KOPT-K1 (cell line): Measurements from ENCODE around the gene GNB3.
A peak's percentile ranks its signal among the peaks of the same experiment; 100 is the strongest.
"Not testable (repeated sequence)": the region's sequence is repeated elsewhere in the genome, so short reads cannot be mapped to it uniquely, and the experiment has no call there.

Experiments used
- H3K27ac ChIP-seq: fragments of 200-600 bp; sonication (generic); 2 replicates; pipeline ENCODE4 v1.5.1; 2016; ENCODE audit warnings: antibody characterized with exemption, mild to moderate bottlenecking, low read depth, low read length; ENCODE audit not compliant: poor library complexity, severe bottlenecking
- H3K36me3 ChIP-seq: fragments of 200-600 bp; sonication (generic); 2 replicates; pipeline ENCODE4 v1.5.1; 2017; ENCODE audit warnings: antibody characterized with exemption, mild to moderate bottlenecking, low read length, moderate library complexity; ENCODE audit not compliant: insufficient read depth
- H3K9me3 ChIP-seq: fragments of 200-600 bp; sonication (generic); 2 replicates; pipeline ENCODE4 v1.5.1; 2017; ENCODE audit warnings: antibody characterized with exemption, low read length, mild to moderate bottlenecking; ENCODE audit not compliant: insufficient read depth, poor library complexity, severe bottlenecking

Gene GNB3

DNA sequence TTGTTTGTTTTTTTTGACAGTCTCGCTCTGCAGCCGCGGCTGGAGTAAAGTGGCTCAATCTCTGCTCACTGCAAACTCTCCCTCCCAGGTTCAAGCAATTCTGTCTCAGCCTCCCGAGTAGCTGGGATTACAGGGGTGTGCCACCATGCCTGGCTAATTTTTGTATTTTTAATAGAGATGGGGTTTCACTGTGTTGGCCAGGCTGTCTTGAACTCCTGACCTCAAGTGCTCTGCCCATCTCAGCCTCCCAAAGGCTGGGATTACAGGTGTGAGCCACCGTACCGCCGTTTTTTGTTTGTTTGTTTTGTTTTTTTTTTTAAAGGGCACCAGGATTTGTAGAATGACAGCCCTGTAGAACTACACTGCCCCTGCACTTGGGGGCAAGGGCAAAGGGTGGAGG, 48.1 kb downstream of the GNB3 start:
- peaks cover 14% of the 10 kb centered on the region; the same call in 1 of the 2 replicates for H3K36me3 ChIP-seq
- H3K27ac ChIP-seq, H3K9me3 ChIP-seq: not testable (repeated sequence)

DNA sequence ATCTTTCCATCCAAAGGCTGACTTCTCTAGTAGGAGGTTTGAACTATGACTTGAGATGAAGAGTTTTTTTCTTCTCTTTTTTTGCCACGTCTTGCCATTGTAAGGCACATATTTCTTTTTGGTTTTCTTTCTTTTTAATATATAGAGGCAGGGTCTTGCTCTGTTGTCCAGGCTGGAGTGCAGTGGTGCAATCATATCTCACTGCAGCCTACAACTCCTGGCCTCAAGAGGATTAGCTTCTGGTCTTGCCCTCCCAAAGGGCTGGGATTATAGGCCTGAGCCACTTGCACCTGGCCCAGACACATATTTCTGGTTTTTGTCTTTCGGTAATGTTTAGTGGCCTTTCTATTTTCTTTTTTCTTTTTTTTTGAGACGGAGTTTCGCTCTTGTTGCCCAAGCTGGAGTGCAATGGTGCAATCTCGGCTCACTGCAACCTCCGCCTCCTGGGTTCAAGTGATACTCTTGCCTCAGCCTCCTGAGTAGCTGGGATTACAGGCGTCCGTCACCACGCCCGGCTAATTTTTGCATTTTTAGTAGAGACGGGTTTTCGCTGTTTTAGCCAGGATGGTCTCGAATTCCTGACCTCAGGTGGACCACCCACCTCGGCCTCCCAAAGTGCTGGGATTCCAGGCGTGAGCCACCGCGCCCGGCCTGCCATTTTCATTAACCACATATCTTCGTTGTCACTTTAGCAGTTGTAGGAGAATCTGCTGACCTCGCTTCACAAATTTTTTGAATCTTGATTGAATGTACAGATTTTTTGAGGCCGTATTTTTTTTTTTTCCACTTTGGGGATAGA, 49.2 kb downstream of the GNB3 start:
- H3K9me3 ChIP-seq, H3K36me3 ChIP-seq: not testable (repeated sequence)
- H3K27ac ChIP-seq: peak overlapping the region; percentile 94

DNA sequence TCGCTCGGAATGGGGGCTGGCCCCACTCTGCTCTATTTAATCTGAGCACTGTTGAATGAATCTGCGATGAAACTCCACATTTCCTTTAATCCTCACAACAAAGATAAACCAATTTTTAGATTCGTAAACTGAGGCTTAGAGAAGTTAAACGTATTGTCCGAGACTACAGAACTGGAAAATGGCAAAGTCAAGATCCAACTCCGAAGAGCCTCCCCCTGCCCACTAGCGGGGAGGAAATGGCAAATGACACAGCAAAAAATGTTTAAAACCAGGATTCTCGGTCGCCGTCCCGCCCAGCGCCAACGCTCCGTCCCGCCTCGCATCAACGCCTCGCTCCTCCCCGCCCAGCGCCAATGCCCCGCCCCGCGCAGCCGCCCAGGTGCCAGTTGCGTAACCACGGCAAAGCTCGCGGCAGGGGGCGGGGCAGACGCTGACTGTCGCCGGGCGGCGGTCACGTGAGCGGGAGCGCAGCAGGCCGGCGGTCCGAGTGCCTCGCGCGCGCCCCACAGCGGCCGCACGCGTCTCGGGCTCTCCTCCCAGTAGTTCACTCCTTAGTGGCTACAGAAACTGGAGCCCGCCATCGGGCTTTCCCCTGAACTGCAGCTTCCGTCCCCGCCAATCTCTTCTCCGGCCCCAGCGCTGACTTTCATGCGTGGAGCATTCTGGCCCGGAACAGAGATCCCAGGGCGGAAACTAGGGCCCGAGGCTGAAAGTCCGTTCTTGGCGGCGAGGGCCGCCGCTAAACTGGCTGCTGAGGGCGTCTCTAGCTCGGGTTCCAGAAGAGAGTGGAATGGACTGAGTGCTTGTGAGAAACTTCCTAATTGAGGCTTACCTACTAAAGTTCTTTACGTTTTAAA, 50.3 kb downstream of the GNB3 start:
- no peaks in the 10 kb centered on the region for H3K9me3 ChIP-seq
- H3K36me3 ChIP-seq: no peaks in the 10 kb centered on the region
- peak overlapping the region; percentile 94 for H3K27ac ChIP-seq

DNA sequence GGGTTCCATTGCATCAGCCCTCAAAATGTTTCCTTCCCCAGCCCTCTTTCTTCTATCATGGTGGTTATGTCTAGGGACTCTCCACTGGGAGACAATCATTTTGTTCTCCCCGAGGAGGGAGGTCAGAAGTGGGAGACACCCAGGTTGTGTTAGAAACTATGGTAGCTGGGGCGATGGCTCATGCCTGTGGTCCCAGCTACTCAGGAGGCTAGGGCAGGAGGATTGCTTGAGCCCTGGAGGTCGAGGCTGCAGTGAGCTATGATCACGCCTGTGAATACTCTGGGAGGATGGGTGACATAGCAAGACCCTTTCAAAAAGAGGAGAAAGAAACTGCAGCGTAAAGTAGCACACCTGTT, 50.9 kb downstream of the GNB3 start:
- Histone ChIP-seq H3K36me3 (no peaks in the 10 kb centered on the region), H3K9me3 (no peaks in the 10 kb centered on the region), H3K27ac (peak overlapping the region; percentile 94)

DNA sequence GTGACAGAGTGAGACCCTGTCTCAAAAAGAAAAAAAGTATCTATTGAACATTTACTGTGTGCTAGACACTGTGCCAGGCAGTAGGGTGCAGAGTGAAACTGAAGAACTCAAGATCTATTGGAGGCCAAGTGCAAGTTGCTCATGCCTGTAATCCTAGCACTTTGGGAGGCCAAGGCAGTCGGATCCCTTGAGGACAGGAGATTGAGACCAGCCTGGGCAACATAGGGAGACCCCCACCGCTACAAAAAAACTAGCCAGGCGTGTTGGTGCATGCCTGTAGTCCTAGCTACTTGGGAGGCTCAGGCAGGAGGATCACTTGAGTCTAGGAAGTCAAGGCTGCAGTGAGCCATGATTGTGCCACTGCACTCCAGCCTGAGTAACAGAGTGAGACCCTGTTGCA, 52.0 kb downstream of the GNB3 start:
- H3K36me3 ChIP-seq, H3K9me3 ChIP-seq, H3K27ac ChIP-seq: not testable (repeated sequence)

DNA sequence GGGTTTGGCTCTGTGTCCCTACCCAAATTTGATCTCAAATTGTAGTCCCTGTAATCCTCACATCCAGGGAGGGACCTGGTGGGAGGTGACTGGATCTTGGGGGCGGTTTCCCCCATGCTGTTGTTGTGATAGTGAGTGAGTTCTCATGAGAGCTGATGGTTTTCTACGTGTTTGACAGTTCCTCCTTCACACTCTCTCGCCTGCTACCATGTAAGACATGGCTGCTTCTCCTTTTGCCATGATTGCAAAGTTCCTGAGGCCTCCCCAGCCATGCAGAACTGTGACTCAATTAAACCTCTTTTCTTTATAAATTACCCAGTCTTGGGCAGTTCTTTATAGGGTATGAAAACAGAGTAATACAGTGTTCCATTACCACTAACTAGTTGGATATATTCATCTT, 53.6 kb downstream of the GNB3 start:
- Histone ChIP-seq H3K9me3 (no peaks in the 10 kb centered on the region), H3K27ac (no peak overlapping the region), H3K36me3 (no peaks in the 10 kb centered on the region)
